Stomach (tissue), 9 donors: Measurements from ENCODE around the gene ZFR2. TPM values are rescaled to one million over a fixed set of nuclear protein-coding genes. Genes with fewer than 3 reads are reported as not detected.

ENCODE experiments used
- DNase-seq, 2 donors: peaks; one replicate each; pipeline versions ENCODE4 v3.0.0 to v3.0.0-alpha.2; 2013 to 2019
- H3K27ac ChIP-seq, 5 donors: fragments of 200-600 bp in 4 of 5; sonication (generic) in 4 of 5; one replicate each; pipeline ENCODE4 v1.5.1; 2013 to 2019; ENCODE audit warnings: mild to moderate bottlenecking in 1 of 5, moderate library complexity in 1 of 5
- H3K27me3 ChIP-seq, 3 donors: fragments of 200-600 bp; sonication (generic); one replicate each; pipeline ENCODE4 v1.5.1; 2017 to 2019; ENCODE audit warnings: mixed run types in 1 of 3
- H3K36me3 ChIP-seq, 4 donors: fragments of 200-600 bp; sonication (generic); 1 replicate in 3 of 4; 2 replicates in 1 of 4; pipeline ENCODE4 v1.5.1; 2016 to 2019
- H3K4me1 ChIP-seq, 4 donors: fragments of 200-600 bp; sonication (generic); one replicate each; pipeline ENCODE4 v1.5.1; 2016 to 2019
- H3K4me3 ChIP-seq, 4 donors: fragments of 200-600 bp; sonication (generic) in 3 of 4; one replicate each; pipeline ENCODE4 v1.5.1; 2016 to 2019; ENCODE audit warnings: mild to moderate bottlenecking in 1 of 4
- H3K9me3 ChIP-seq, 4 donors: fragments of 200-600 bp; sonication (generic); one replicate each; pipeline ENCODE4 v1.5.1; 2016 to 2019
- CTCF ChIP-seq, 7 experiments: fragments of 450-650 bp in 4 of 7; fragments of 200-600 bp in 3 of 7; sonication (generic) in 3 of 7; IDR thresholded peaks; one replicate each; pipeline ENCODE4 v1.5.1; 2016 to 2019; ENCODE audit warnings: antibody characterized with exemption in 7 of 7, control low read depth in 2 of 7, mild to moderate bottlenecking in 1 of 7
- EP300 ChIP-seq: sonication (generic); formaldehyde crosslinking; IDR thresholded peaks from one replicate; pipeline ENCODE4 v1.6.1; 2017; ENCODE audit warnings: antibody characterized with exemption
- POLR2A ChIP-seq, 4 donors: fragments of 450-650 bp; IDR thresholded peaks; one replicate each; pipeline ENCODE4 v1.6.1; 2016; ENCODE audit warnings: antibody characterized with exemption in 4 of 4, control low read depth in 2 of 4, mild to moderate bottlenecking in 1 of 4, moderate library complexity in 1 of 4
- POLR2AphosphoS5 ChIP-seq, 3 donors: sonication (generic); formaldehyde crosslinking; IDR thresholded peaks; one replicate each; pipeline ENCODE4 v1.6.1; 2016; ENCODE audit warnings: antibody characterized with exemption in 3 of 3
- WGBS, 5 donors: extraction: QIAGEN DNeasy Blood & Tissue Kit in 3 of 5; methylation state at CpG; one replicate each; pipeline versions ENCODE4 v1.1.5 to v1.1.7; 2013 to 2018; 5-methylcytosine and 5-hydroxymethylcytosine counted together
- intact Hi-C: fragments of 100-400 bp; cut with DNase I; formaldehyde crosslinking; loops from one replicate; pipeline ENCODE4 v1.15.1; 2023; ENCODE audit warnings: low total_unique reads
- polyA plus RNA-seq, 3 donors: library from polyadenylated mRNA; stranded (reverse); fragments of 200-250 nt; gene quantifications; one replicate each; pipeline ENCODE4 v1.2.3, GENCODE V29; 2013
- total RNA-seq, 5 donors: library from RNA; depleted of rRNA; stranded (reverse); fragments of >200 nt; gene quantifications; one replicate each; pipeline versions ENCODE4 v1.1.0 to v1.2.3, GENCODE V29; 2014 to 2016
- donor health status: healthy with polysubstance abuse.
- donor health status: Bipolar disorder and iron deficiency.
- donor health status: healthy.

The ZFR2 gene
- total and polyA plus RNA-seq, 8 donors = 0.10 to 0.29 TPM; not detected in 6

GRCh38 chr19:3778104-3778867 is 90.6 kb downstream of the ZFR2 start:
- H3K27me3 ChIP-seq = peaks cover 0 to 36% (median 1%) of the 10 kb centered on the region in 3 donors
- no peak overlapping the region for H3K4me3 ChIP-seq
- intact Hi-C loops = no loop called here
- peaks cover 0 to 12% (median 0%) of the 10 kb centered on the region in 4 donors for H3K36me3 ChIP-seq
- no peak overlapping the region for H3K27ac ChIP-seq
- H3K9me3 ChIP-seq = peaks cover 20 to 26% (median 25%) of the 10 kb centered on the region in 4 donors
- TF ChIP-seq POLR2AphosphoS5 (IDR thresholded peaks at IDR 0.05) (no peak), CTCF (IDR thresholded peaks at IDR 0.05) (no peak), POLR2A (IDR thresholded peaks at IDR 0.05) (no peak), EP300 (no peak)
- no peak for DNase-seq
- 78 to 84% (median 83%) methylated on average over 11 to 37 of the region's 37 CpGs for WGBS, 5 donors
- H3K4me1 ChIP-seq = no peaks in the 10 kb centered on the region

- DNase-seq = no peak
- Histone ChIP-seq H3K4me1 (no peaks in the 10 kb centered on the region), H3K9me3 (peaks cover 9 to 11% (median 10%) of the 10 kb centered on the region in 4 donors), H3K27ac (no peak overlapping the region), H3K4me3 (no peak overlapping the region), H3K27me3 (peaks cover 0 to 19% (median 0%) of the 10 kb centered on the region in 3 donors), H3K36me3 (peaks cover 0 to 1% (median 0%) of the 10 kb centered on the region in 4 donors)
- intact Hi-C loops = no loop called here
- 85 to 96% (median 90%) methylated on average over 1 of the region's 1 CpG for WGBS, 5 donors
- TF ChIP-seq POLR2A (IDR thresholded peaks at IDR 0.05) (no peak), CTCF (IDR thresholded peaks at IDR 0.05) (no peak), EP300 (no peak), POLR2AphosphoS5 (IDR thresholded peaks at IDR 0.05) (no peak)
These were observed 92.3 kb downstream of the ZFR2 start for GRCh38 chr19:3776479-3777040.

GRCh38 chr19:3775831-3776230 is 93.0 kb downstream of the ZFR2 start:
- intact Hi-C loops = no loop called here
- no peak overlapping the region for H3K27ac ChIP-seq
- no peak overlapping the region for H3K4me3 ChIP-seq
- H3K4me1 ChIP-seq = no peaks in the 10 kb centered on the region
- no peak for DNase-seq
- WGBS, 5 donors = 84 to 91% (median 89%) methylated on average over 5 of the region's 5 CpGs
- peaks cover 2 to 4% (median 3%) of the 10 kb centered on the region in 4 donors for H3K9me3 ChIP-seq
- TF ChIP-seq POLR2AphosphoS5 (IDR thresholded peaks at IDR 0.05) (no peak), EP300 (no peak), POLR2A (IDR thresholded peaks at IDR 0.05) (no peak), CTCF (IDR thresholded peaks at IDR 0.05) (no peak)
- H3K36me3 ChIP-seq = no peaks in the 10 kb centered on the region
- peaks cover 0 to 19% (median 0%) of the 10 kb centered on the region in 3 donors for H3K27me3 ChIP-seq

GRCh38 chr19:3775374-3775711 is 93.5 kb downstream of the ZFR2 start:
- Histone ChIP-seq H3K36me3 (peaks cover 0 to under 1% (median 0%) of the 10 kb centered on the region in 4 donors), H3K27ac (no peak overlapping the region), H3K27me3 (peaks cover 0 to 19% (median 0%) of the 10 kb centered on the region in 3 donors), H3K4me3 (no peak overlapping the region), H3K4me1 (no peaks in the 10 kb centered on the region), H3K9me3 (no peaks in the 10 kb centered on the region)
- TF ChIP-seq EP300 = no peak
- no peak for TF ChIP-seq POLR2A (IDR thresholded peaks at IDR 0.05)
- TF ChIP-seq POLR2AphosphoS5 (IDR thresholded peaks at IDR 0.05) = no peak
- TF ChIP-seq CTCF (IDR thresholded peaks at IDR 0.05) = no peak
- WGBS, 5 donors = 74 to 91% (median 82%) methylated on average over 2 of the region's 2 CpGs
- DNase-seq = no peak
- intact Hi-C loops = no loop called here
